Left ventricle myocardium inferior (tissue), 1 donor: ENCODE results near the gene PDIA2. TPM values are rescaled to one million over a fixed set of nuclear protein-coding genes. Genes with fewer than 3 reads are reported as not detected.

ENCODE experiments used
- DNase-seq: peaks from one replicate; pipeline ENCODE4 v3.0.0-alpha.2; 2020
- H3K27ac ChIP-seq: fragments of 200-600 bp; replicated peaks from 2 replicates; pipeline ENCODE4 v1.8.0; 2021
- H3K27me3 ChIP-seq: fragments of 200-600 bp; 2 replicates; pipeline ENCODE4 v1.8.0; 2021; ENCODE audit warnings: low read depth
- H3K36me3 ChIP-seq: fragments of 200-600 bp; 2 replicates; pipeline ENCODE4 v1.8.0; 2021
- H3K4me1 ChIP-seq: fragments of 200-600 bp; 2 replicates; pipeline ENCODE4 v1.8.0; 2021
- H3K4me3 ChIP-seq: fragments of 200-600 bp; 2 replicates; pipeline ENCODE4 v1.8.0; 2021; ENCODE audit warnings: mild to moderate bottlenecking, moderate library complexity
- H3K9me3 ChIP-seq: fragments of 200-600 bp; replicated peaks from 2 replicates; pipeline ENCODE4 v1.8.0; 2021
- intact Hi-C: fragments of 100-400 bp; cut with micrococcal nuclease; formaldehyde crosslinking; loops from one replicate; pipeline ENCODE4 v1.11.0; 2022
- total RNA-seq: library from RNA; stranded (reverse); fragmentation: NEBNext Ultra II Directional; extraction: Animal tissue kit (Norgen Biotek cat#: 25700); gene quantifications from one replicate; pipeline ENCODE4 v1.2.1, GENCODE V29; 2021
- TF ChIP-seq, protein P1 (sequence below): fragments of 200-600 bp; IDR thresholded peaks from 2 replicates; pipeline ENCODE4 v1.8.0; 2021; ENCODE audit warnings: antibody characterized with exemption, mild to moderate bottlenecking, borderline replicate concordance
- donor health status: DM: no; HTN: yes; CAD: no; lungs with severe emphysema.

Gene PDIA2
- total RNA-seq, 1 donor from 2014 or later: 1.6 TPM

DNA sequence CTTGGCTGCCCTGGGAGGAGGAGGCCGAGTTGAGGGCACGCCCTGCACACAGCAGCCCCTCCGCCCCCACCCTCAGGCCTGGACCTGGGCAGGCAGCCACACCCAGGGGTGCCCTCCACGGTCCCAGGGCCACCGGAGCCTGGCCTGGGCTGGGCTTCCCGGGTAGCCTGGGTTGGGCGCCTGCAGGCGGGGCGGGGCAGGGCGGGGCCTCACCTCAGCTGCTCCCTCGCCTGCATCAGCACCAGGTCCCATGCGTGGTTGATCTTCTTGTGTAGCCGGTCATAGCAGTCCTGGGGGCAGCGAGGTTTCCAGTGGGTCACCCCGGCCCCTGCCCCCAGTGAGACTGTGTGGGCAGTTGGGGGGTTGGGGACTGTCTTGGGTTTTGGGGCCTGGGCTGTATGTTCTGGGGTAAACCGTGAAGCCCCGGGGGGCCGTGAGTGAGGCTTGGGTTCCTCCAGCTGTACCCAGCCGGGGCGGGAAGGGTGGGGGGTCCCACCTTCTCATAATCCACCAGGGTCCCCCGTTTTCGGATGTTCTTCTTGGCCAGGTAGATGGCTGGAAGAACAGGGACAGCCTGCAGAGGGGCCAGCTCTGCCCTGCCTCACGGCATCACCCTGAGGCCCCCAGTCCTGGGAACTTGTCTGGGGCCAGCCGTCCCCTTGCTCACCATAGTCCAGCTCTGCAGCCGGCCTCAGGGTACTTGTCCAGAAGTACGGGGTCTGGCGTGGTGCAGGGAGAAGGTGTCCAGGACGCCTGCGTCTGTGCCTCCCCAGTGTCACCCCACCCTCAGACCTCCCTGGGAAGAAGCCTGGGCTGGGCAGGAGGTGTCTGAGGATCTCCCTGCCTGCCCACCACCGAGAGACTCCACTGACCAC lies 9.2 kb upstream of the PDIA2 start:
- peaks cover 19% of the 10 kb centered on the region for H3K4me1 ChIP-seq
- H3K36me3 ChIP-seq: no peaks in the 10 kb centered on the region
- no peak overlapping the region for H3K27ac ChIP-seq
- TF ChIP-seq, protein P1, sequence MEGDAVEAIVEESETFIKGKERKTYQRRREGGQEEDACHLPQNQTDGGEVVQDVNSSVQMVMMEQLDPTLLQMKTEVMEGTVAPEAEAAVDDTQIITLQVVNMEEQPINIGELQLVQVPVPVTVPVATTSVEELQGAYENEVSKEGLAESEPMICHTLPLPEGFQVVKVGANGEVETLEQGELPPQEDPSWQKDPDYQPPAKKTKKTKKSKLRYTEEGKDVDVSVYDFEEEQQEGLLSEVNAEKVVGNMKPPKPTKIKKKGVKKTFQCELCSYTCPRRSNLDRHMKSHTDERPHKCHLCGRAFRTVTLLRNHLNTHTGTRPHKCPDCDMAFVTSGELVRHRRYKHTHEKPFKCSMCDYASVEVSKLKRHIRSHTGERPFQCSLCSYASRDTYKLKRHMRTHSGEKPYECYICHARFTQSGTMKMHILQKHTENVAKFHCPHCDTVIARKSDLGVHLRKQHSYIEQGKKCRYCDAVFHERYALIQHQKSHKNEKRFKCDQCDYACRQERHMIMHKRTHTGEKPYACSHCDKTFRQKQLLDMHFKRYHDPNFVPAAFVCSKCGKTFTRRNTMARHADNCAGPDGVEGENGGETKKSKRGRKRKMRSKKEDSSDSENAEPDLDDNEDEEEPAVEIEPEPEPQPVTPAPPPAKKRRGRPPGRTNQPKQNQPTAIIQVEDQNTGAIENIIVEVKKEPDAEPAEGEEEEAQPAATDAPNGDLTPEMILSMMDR: no peak
- DNase-seq: no peak
- no peak overlapping the region for H3K4me3 ChIP-seq
- peaks cover 13% of the 10 kb centered on the region for H3K27me3 ChIP-seq
- no peaks in the 10 kb centered on the region for H3K9me3 ChIP-seq
- intact Hi-C loops: no loop called here

DNA sequence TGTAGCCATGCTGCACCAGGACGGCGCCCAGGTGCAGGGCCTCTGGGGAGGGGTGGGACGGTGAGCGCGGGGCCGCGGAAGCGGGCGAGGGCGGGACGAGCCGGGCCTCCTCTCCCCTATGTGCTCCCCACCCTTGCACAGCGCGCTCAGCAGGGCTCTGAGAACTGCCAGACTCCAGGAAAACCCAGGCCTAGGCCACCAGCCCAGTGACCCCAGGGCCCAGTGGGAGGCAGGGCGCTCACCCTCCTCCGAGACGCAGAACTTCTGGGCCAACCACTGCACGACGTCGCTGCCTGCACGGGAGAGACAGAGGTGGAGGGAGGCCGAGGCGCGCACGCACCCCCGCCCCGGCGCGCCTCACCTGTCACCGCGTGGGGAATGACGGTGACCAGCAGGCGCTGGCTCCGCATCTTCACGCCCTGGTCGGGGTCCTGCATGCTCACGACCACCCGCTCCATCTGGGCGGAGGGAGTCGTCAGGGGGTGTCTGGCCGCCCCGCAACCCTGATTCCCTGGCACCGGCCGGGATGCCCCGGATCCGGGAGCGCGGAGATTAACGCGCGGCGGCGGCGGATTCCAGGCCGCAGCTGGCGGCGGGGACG lies 7.8 kb upstream of the PDIA2 start:
- Histone ChIP-seq H3K27me3 (peaks cover 17% of the 10 kb centered on the region), H3K9me3 (no peaks in the 10 kb centered on the region), H3K36me3 (no peaks in the 10 kb centered on the region), H3K4me3 (peak overlapping the region; percentile 75), H3K4me1 (peaks cover 29% of the 10 kb centered on the region), H3K27ac (no peak overlapping the region)
- DNase-seq: no peak
- TF ChIP-seq, protein P1: no peak
- intact Hi-C loops: no loop called here

DNA sequence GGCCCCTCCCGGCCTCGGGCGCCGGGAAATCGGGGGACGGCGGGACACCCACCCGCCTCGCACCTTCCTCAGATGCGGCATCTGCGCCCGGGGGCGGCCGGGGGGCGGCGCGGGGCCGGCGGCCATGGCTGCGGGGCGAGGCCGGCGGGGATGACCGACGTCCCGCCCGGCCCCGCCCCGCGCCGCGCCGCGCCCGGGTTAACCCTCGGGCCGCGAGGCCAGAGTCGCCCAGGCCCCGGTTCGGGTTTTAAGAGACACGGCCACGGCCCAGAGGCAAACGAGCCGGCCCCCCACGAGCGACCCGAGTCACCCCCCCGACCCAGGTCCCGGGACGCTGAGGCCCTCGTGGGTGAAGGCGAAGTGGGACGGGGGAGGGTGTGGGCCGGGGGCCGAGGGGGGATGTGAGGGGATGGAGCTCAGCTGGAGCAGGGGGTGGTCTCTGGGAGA lies 7.2 kb upstream of the PDIA2 start, which contains the start of gene RGS11:
TSS of gene RGS11 (minus strand) at position 159 of the 447 bp plus-strand sequence. CDS start at position 126, 33 bp downstream.
- intact Hi-C loops: no loop called here
- no peaks in the 10 kb centered on the region for H3K36me3 ChIP-seq
- peaks cover 32% of the 10 kb centered on the region for H3K4me1 ChIP-seq
- H3K4me3 ChIP-seq: peak within 1 kb of the TSS; percentile 75
- H3K9me3 ChIP-seq: no peaks in the 10 kb centered on the region
- H3K27me3 ChIP-seq: peaks cover 20% of the 10 kb centered on the region
- TF ChIP-seq, protein P1: no peak
- no peak within 1 kb of the TSS for H3K27ac ChIP-seq
- DNase-seq: no peak

DNA sequence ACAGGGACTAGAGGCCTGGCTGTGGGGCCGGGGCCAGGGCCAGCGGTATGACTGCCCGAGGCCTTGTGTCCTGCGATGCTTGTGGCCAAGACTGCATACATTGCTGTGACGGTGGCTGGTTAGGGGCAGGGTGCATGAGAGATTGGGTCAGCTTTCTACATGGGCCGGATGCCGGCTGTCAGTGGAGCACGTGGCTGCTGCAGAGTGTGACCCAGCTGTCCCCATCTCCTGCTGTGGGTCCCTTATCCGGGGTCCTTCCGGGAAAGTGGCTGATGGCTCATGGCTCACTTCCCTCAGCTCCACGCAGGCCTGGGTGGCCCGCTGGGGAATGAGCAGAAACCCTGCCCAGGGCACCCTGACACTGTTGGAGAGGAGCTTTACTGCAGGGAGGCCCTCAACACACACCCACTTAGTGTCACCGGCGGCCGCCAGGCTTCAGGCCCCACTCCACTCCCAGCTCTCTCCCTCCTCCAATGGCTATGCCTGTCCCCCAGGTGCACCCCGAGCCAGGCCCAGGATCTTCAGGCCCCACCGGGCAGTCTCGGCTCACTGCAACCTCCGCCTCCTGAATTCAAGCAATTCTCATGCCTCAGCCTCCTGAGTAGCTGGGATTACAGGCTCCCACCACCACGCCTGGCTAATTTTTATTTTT lies 6.4 kb upstream of the PDIA2 start:
- H3K27ac ChIP-seq: no peak overlapping the region
- DNase-seq: no peak
- peaks cover 40% of the 10 kb centered on the region for H3K4me1 ChIP-seq
- H3K36me3 ChIP-seq: no peaks in the 10 kb centered on the region
- no peaks in the 10 kb centered on the region for H3K9me3 ChIP-seq
- H3K27me3 ChIP-seq: peaks cover 27% of the 10 kb centered on the region
- intact Hi-C loops: no loop called here
- H3K4me3 ChIP-seq: peak overlapping the region; percentile 75
- TF ChIP-seq, protein P1: no peak

DNA sequence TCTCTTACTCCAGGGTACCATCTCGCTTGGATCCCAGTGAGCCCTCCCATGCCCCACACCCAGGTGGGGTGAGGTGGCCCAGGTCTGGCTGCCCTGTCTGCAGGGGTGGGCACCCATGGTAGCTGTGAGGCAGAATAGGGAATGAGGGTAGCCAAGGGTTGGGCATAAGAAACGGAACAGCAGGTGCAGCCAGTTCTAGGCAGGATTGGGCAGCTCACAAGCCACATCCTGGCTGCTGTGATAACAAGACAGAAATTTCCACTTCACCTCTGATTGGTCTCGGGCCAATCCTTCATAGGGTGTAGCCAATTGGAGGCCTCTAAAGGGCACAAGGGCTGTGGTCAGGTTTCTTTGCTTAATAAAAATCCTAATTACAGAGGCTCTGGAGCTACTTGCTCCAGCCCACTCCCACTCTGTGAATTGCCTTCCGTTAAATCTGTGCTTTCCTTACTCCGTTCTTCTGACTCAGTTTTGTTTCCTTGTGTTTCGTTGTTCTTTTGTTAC lies 4.0 kb upstream of the PDIA2 start:
- no peaks in the 10 kb centered on the region for H3K36me3 ChIP-seq
- no peak overlapping the region for H3K27ac ChIP-seq
- no peak overlapping the region for H3K4me3 ChIP-seq
- H3K9me3 ChIP-seq: no peaks in the 10 kb centered on the region
- peaks cover 41% of the 10 kb centered on the region for H3K4me1 ChIP-seq
- DNase-seq: no peak
- H3K27me3 ChIP-seq: peaks cover 27% of the 10 kb centered on the region
- intact Hi-C loops: no loop called here
- TF ChIP-seq, protein P1: no peak
